Astrocyte of the spinal cord (primary cell): ENCODE data around the gene CCDC127.
"Not testable (repeated sequence)": the region's sequence is repeated elsewhere in the genome, so short reads cannot be mapped to it uniquely, and the experiment has no call there.

Source experiments
- DNase-seq: peaks from one replicate; pipeline ENCODE4 v3.0.0; 2011; ENCODE audit warnings: low read depth, low spot score
- H3K4me3 ChIP-seq: 2 replicates; pipeline ENCODE4 v1.5.1; 2011; ENCODE audit warnings: low read depth, mild to moderate bottlenecking, low read length, moderate library complexity
- CTCF ChIP-seq: IDR thresholded peaks from 2 replicates; pipeline ENCODE4 v1.5.1; 2012; ENCODE audit warnings: low read depth, mild to moderate bottlenecking, low read length, inconsistent platforms
- in situ Hi-C: cut with HindIII; loops from 2 replicates; pipeline ENCODE4 v1.10.0; 2017; ENCODE audit warnings: low sequenced_read_pairs

CCDC127 gene

GRCh38 chr5:231661-232060 lies 13.7 kb upstream of the CCDC127 start:
- no peak for TF ChIP-seq CTCF
- H3K4me3 ChIP-seq = no peak overlapping the region
- no peak for DNase-seq
- in situ Hi-C loops = no loop called here

DNA sequence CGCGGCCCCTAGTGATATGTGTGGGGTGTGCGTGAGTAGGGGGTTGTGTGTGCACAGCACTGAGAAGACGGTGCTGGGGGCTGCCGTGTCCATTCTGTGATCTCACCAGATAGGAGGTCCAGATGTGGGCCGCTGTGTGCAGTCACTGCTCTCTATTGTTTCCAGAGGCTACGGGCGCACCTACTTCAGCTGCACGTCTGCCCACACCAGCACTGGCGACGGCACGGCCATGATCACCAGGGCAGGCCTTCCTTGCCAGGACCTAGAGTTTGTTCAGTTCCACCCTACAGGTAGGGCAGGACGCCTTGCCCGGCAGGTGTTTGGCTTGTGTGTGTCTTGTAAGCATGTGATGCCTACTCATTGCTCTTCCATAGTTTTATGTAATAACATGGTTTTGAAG lies 12.8 kb upstream of the CCDC127 start:
- H3K4me3 ChIP-seq = no peak overlapping the region
- DNase-seq = no peak
- TF ChIP-seq CTCF = no peak
- in situ Hi-C loops = no loop called here

DNA sequence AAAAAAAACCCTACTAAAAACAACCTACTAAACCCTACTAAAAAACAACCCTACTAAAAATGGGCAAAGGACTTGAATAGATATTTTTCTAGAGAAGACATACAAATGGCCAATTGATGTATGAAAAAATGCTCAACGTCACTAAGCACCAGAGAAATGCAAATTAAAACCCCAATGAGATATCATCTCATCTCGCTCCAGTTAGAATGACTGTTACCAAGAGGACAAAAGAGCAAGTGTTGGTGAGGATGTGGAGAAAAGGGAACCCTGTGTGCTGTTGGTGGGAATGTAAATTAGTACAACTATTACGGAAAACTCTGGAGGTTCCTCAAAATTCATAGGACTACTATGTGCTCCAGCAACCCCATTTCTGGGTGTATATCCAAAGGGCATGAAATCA lies 10.9 kb upstream of the CCDC127 start:
- no peak for DNase-seq
- no peak overlapping the region for H3K4me3 ChIP-seq
- TF ChIP-seq CTCF = no peak
- in situ Hi-C loops = no loop called here

DNA sequence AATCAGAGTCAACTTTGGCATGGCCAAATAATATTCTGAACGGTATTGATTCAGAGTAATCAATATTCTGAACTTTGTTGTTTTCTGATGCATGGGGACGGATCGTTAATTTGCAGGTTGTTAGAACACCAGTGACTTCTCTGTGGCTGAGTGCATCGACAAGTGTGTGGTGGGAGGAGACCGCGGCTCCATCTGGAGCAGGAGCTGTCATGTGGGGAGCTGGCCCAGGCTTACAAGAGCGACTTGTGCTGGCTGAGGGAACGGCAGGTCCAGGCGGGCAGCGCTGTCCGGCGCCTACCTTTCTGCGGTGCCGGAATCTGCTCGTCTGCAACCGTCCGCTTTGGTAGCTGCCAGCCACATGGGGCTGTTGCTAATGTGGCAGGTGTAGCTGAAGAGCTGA lies 9.4 kb upstream of the CCDC127 start:
- H3K4me3 ChIP-seq, in situ Hi-C loops, DNase-seq: not testable (repeated sequence)

DNA sequence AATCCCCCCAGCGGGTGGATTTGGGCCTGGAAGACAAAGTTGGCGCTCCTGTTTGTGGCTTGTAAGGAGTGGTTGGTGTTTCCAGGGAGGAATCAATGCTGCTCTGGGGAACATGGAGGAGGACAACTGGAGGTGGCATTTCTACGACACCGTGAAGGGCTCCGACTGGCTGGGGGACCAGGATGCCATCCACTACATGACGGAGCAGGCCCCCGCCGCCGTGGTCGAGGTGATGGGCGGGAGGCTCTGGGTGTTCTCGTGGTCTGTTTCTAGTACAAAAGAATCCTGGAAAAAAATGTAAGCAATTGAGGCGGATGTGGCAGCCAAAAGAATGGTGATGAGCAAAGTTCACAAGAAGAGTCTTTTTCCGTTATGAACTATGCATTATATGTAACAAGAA lies 7.4 kb upstream of the CCDC127 start:
- in situ Hi-C loops = no loop called here
- TF ChIP-seq CTCF = no peak
- DNase-seq = no peak
- H3K4me3 ChIP-seq = no peak overlapping the region

- H3K4me3 ChIP-seq = no peak overlapping the region
- DNase-seq = no peak
- in situ Hi-C loops = no loop called here
These were observed 5.8 kb upstream of the CCDC127 start for GRCh38 chr5:223791-224190.

GRCh38 chr5:222951-223715 lies 5.2 kb upstream of the CCDC127 start:
- in situ Hi-C loops, DNase-seq, H3K4me3 ChIP-seq: not testable (repeated sequence)

More at GRCh38 chr5:223791-224190, 5.8 kb upstream of the CCDC127 start:
- no peak for TF ChIP-seq CTCF

GRCh38 chr5:219991-220390 lies 2.0 kb upstream of the CCDC127 start:
- TF ChIP-seq CTCF = no peak
- DNase-seq = no peak
- H3K4me3 ChIP-seq = peak overlapping the region; percentile 90

More at GRCh38 chr5:219991-220390, 2.0 kb upstream of the CCDC127 start:
- in situ Hi-C loops = no loop called here
